Retinal pigment epithelial cell (primary cell): Measurements from ENCODE around the gene FTO.
"Not testable (repeated sequence)": the region's sequence is repeated elsewhere in the genome, so short reads cannot be mapped to it uniquely, and the experiment has no call there.

Experiments
- DNase-seq: peaks from one replicate; pipeline ENCODE4 v3.0.0-alpha.2; 2010; ENCODE audit warnings: low read depth
- H3K4me3 ChIP-seq: 2 replicates; pipeline ENCODE4 v1.5.1; 2011; ENCODE audit warnings: mild to moderate bottlenecking, low read length, control low read depth, moderate library complexity
- TF ChIP-seq, protein P1 (sequence below): conservative IDR thresholded peaks from 2 replicates; pipeline ENCODE4 v1.5.1; 2011; ENCODE audit warnings: low read depth, low read length, control low read depth, inconsistent platforms

Gene FTO

DNA sequence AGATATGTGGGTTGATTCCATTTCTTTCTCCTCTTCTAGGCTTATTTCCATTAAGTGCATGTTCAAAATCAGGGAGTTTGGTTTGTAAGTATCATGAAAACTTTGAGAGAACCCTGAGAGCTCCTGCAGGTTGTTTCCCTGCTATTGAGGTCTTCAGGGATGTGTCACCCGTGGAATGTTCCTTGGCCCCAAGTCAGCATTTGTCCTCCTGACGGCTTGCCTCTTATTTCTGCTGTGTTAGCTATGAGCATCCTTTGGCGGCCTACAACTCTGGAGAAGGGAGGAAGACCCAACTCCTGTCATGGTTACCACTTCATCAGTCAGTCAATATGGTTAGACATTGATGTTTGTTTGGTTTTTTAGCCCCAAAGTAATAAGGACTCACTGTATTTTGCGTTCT lies 180.8 kb downstream of the FTO start:
- no peak overlapping the region for H3K4me3 ChIP-seq
- TF ChIP-seq, protein P1, sequence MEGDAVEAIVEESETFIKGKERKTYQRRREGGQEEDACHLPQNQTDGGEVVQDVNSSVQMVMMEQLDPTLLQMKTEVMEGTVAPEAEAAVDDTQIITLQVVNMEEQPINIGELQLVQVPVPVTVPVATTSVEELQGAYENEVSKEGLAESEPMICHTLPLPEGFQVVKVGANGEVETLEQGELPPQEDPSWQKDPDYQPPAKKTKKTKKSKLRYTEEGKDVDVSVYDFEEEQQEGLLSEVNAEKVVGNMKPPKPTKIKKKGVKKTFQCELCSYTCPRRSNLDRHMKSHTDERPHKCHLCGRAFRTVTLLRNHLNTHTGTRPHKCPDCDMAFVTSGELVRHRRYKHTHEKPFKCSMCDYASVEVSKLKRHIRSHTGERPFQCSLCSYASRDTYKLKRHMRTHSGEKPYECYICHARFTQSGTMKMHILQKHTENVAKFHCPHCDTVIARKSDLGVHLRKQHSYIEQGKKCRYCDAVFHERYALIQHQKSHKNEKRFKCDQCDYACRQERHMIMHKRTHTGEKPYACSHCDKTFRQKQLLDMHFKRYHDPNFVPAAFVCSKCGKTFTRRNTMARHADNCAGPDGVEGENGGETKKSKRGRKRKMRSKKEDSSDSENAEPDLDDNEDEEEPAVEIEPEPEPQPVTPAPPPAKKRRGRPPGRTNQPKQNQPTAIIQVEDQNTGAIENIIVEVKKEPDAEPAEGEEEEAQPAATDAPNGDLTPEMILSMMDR, result no peak
- DNase-seq, result no peak

- TF ChIP-seq, protein P1, result no peak
Observed at GRCh38 chr16:53886482-53887378, 182.8 kb downstream of the FTO start.

DNA sequence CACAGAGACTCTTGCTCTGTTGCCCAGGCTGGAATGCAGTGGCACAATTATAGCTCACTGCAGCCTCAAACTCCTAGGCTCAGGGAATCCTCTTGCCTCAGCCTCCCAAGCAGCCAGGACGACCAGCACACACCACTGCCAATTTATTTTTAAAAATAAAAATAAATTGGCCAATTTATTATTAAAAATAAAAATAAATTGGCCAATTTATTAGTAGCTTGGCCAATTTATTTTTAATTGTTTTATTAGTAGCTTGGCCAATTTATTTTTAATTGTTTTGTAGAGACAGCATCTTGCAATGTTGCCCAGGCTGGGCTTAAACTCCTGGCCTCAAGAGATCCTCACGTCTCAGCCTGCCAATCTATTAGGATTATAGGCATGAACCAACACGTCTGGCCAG lies 184.3 kb downstream of the FTO start:
- TF ChIP-seq, protein P1, result no peak
- no peak overlapping the region for H3K4me3 ChIP-seq
- no peak for DNase-seq

More at GRCh38 chr16:53886482-53887378, 182.8 kb downstream of the FTO start:
- no peak for DNase-seq
- H3K4me3 ChIP-seq, result no peak overlapping the region

GRCh38 chr16:53890877-53891276 lies 186.9 kb downstream of the FTO start:
- not testable (repeated sequence) for H3K4me3 ChIP-seq, DNase-seq

- H3K4me3 ChIP-seq, result no peak overlapping the region
- TF ChIP-seq, protein P1, result no peak
- no peak for DNase-seq
Observed at GRCh38 chr16:53891409-53892139, 187.6 kb downstream of the FTO start.

- DNase-seq, result no peak
- TF ChIP-seq, protein P1, result peak; percentile 79
- H3K4me3 ChIP-seq, result no peak overlapping the region
Observed at GRCh38 chr16:53892155-53892554, 188.2 kb downstream of the FTO start.

DNA sequence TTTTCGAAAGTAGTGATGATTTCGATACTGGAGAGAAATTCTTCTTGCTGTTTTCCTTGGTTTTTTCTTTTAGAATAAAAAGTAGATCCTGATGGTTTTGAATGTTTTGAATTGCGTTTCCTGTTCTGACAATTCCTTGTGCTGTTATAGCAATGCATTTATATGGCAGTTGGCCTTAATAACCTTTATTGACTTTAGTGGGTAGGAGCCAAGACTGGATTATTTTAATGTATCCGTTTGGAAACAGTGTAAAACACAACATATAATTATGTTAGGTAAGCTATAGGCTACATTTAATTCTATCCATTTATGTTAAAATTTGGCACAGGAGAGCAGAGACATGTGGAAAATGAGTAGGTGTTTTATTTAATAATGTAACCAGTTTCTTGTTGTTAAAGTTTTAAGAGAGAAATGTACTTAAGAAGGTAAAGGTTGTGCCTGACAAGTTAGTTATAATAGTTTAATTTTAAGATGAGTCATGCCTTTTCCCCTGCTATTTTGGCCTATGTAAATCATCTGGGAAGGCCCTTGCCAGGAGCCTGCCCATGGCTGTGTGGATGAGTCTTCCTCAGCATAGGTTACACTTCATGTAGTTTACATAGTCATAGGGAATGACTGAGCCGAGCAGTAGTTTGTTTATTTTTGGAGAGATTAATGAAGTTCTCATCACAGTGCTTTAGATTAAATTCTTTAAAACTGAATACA lies 189.9 kb downstream of the FTO start:
- DNase-seq, result no peak
- TF ChIP-seq, protein P1, result no peak
- H3K4me3 ChIP-seq, result no peak overlapping the region
